HG03432 (cell line): ENCODE measurements around the gene ZNF302.
"Not testable (repeated sequence)": the region's sequence is repeated elsewhere in the genome, so short reads cannot be mapped to it uniquely, and the experiment has no call there.

ENCODE experiments used
- ATAC-seq: cut with Tn5 transposase; IDR thresholded peaks from one replicate; pipeline ENCODE4 v1.9.1; 2021; ENCODE audit warnings: mild to moderate bottlenecking, moderate library complexity; ENCODE audit not compliant: unreplicated experiment

Gene ZNF302

GRCh38 chr19:34677386-34678084 lies at the start of gene ZNF302:
ZNF302 (plus strand) TSS chr19:34677678; CDS start chr19:34678805, 1,127 bp downstream.
- ATAC-seq = peak; percentile 90

GRCh38 chr19:34633802-34634201 lies 43.7 kb upstream of the ZNF302 start:
- ATAC-seq = no peak

- no peak for ATAC-seq
Observed at GRCh38 chr19:34639491-34640085, 37.9 kb upstream of the ZNF302 start.

GRCh38 chr19:34642241-34642640 lies 35.2 kb upstream of the ZNF302 start:
- ATAC-seq = no peak

GRCh38 chr19:34644991-34645461 lies 32.5 kb upstream of the ZNF302 start:
- ATAC-seq = no peak

- no peak for ATAC-seq
Observed at GRCh38 chr19:34645551-34645950, 31.9 kb upstream of the ZNF302 start.

GRCh38 chr19:34649886-34650543 lies 27.5 kb upstream of the ZNF302 start:
- no peak for ATAC-seq

- no peak for ATAC-seq
Observed at GRCh38 chr19:34651747-34652146, 25.7 kb upstream of the ZNF302 start.

- no peak for ATAC-seq
Observed at GRCh38 chr19:34654796-34655195, 22.7 kb upstream of the ZNF302 start.

- no peak for ATAC-seq
Observed at GRCh38 chr19:34655651-34656050, 21.8 kb upstream of the ZNF302 start.

- ATAC-seq = no peak
Observed at GRCh38 chr19:34661357-34661756, 16.1 kb upstream of the ZNF302 start.

- no peak for ATAC-seq
Observed at GRCh38 chr19:34662919-34663318, 14.6 kb upstream of the ZNF302 start.

GRCh38 chr19:34664168-34664567 lies 13.3 kb upstream of the ZNF302 start:
- no peak for ATAC-seq

- no peak for ATAC-seq
Observed at GRCh38 chr19:34664870-34665269, 12.6 kb upstream of the ZNF302 start.

- not testable (repeated sequence) for ATAC-seq
Observed at GRCh38 chr19:34665275-34665674, 12.2 kb upstream of the ZNF302 start.

GRCh38 chr19:34666200-34666957 lies 11.1 kb upstream of the ZNF302 start:
- ATAC-seq = no peak

GRCh38 chr19:34666958-34667265 lies 10.6 kb upstream of the ZNF302 start:
- ATAC-seq = no peak

GRCh38 chr19:34667349-34668076 lies 10.0 kb upstream of the ZNF302 start:
- ATAC-seq = no peak

GRCh38 chr19:34668077-34668689 lies 9.3 kb upstream of the ZNF302 start:
- not testable (repeated sequence) for ATAC-seq

- not testable (repeated sequence) for ATAC-seq
Observed at GRCh38 chr19:34668690-34669089, 8.8 kb upstream of the ZNF302 start.
